A673 (cell line): ENCODE results near the gene RASSF3.

Experiments
- EZH2 ChIP-seq: fragments of 200-600 bp; sonication (generic); IDR thresholded peaks from 2 replicates; pipeline ENCODE4 v1.6.1; 2017; ENCODE audit warnings: borderline replicate concordance, low read depth, mild to moderate bottlenecking, mixed read lengths, antibody characterized with exemption, low read length; ENCODE audit not compliant: poor library complexity, severe bottlenecking
- TF ChIP-seq, protein P1 (sequence below): fragments of 300-800, 200-600 bp; sonication (generic); conservative IDR thresholded peaks from 2 replicates; pipeline ENCODE4 v1.5.1; 2017; ENCODE audit warnings: low read depth, mild to moderate bottlenecking, antibody characterized with exemption, low read length, moderate library complexity, mixed read lengths

DNA sequence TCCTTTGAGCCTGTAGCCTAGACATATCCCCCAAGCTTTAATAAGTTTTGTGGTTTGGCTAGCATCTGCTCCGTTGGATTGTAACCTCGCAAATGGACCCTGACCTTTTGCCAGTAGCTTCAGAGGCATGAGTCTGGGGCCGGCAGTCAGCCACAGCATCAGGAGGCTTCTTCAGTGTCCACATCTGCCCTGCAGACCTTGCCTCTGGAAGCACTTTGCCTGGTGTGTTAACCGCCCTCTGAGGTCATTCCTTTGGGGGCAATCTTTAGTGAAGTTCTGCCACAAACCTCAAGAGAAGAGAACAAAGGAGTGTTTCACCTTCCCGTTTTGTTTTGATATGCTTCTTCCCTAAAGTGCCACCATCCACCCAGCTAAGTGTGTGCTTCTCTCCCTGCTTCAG, 77.5 kb downstream of the RASSF3 start:
- TF ChIP-seq, protein P1, sequence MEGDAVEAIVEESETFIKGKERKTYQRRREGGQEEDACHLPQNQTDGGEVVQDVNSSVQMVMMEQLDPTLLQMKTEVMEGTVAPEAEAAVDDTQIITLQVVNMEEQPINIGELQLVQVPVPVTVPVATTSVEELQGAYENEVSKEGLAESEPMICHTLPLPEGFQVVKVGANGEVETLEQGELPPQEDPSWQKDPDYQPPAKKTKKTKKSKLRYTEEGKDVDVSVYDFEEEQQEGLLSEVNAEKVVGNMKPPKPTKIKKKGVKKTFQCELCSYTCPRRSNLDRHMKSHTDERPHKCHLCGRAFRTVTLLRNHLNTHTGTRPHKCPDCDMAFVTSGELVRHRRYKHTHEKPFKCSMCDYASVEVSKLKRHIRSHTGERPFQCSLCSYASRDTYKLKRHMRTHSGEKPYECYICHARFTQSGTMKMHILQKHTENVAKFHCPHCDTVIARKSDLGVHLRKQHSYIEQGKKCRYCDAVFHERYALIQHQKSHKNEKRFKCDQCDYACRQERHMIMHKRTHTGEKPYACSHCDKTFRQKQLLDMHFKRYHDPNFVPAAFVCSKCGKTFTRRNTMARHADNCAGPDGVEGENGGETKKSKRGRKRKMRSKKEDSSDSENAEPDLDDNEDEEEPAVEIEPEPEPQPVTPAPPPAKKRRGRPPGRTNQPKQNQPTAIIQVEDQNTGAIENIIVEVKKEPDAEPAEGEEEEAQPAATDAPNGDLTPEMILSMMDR: no peak
- TF ChIP-seq EZH2: no peak
